K562 (cell line): Measurements from ENCODE around the gene ATP12A. TPM values are rescaled to one million over a fixed set of nuclear protein-coding genes. Genes with fewer than 3 reads are reported as not detected.

Source experiments
- ATAC-seq: fragments of 200-7000 bp; cut with Tn5 transposase; 3 replicates; pipeline ENCODE4 v1.9.1; 2020; ENCODE audit warnings: moderate library complexity
- BruUV-seq: library from RNA; stranded (reverse); fragments of 400-500 nt; replicated peaks from 2 replicates; lab custom pipeline; 2021; lab: Mats Ljungman, UMichigan
- CTCF ChIA-PET: fragments of 300-600 bp; formaldehyde crosslinking; extraction: SDS; loops from one replicate; lab custom pipeline; 2021; ENCODE audit warnings: low intra/inter-chr PET ratio; lab: Yijun Ruan, JAX
- POLR2A ChIA-PET: fragments of 300-600, 350-650 bp; sonication (Branson Sonifier 250); formaldehyde crosslinking; extraction: SDS; loops from one replicate; lab custom pipeline; 2021; ENCODE audit warnings: antibody characterized with exemption, inconsistent platforms; lab: Yijun Ruan, JAX
- DNase-seq, 4 experiments: peaks; one replicate each; pipeline versions ENCODE4 v3.0.0 to v3.0.0-alpha.2; 2011 to 2018; ENCODE audit warnings: low spot score in 3 of 4, mixed read lengths in 3 of 4; ENCODE audit errors: extremely low read depth in 1 of 4
- FAIRE-seq: peaks from 2 replicates; lab custom pipeline; 2011; peaks lifted over from hg19 to GRCh38; lab: Jason Lieb, UNC
- H2AFZ ChIP-seq: 2 replicates; pipeline ENCODE4 v1.6.0; 2011; ENCODE audit warnings: low read depth, low read length, control low read depth, inconsistent platforms
- H3K27ac ChIP-seq: fragments of 200-600 bp; 3 replicates; pipeline ENCODE4 v1.8.0; 2011; ENCODE audit warnings: low read depth, mild to moderate bottlenecking, control low read depth, inconsistent platforms, low read length, moderate library complexity, mixed read lengths; ENCODE audit errors: extremely low read depth
- H3K27me3 ChIP-seq, 2 experiments: fragments of 300-600 bp in 1 of 2; 2 replicates in 1 of 2; 3 replicates in 1 of 2; pipeline versions ENCODE4 v1.6.0 to v1.8.0; 2011; ENCODE audit warnings: inconsistent platforms in 2 of 2, low read length in 2 of 2, mild to moderate bottlenecking in 1 of 2, mixed read lengths in 1 of 2, moderate library complexity in 1 of 2; ENCODE audit not compliant: control insufficient read depth in 2 of 2, insufficient read depth in 2 of 2
- H3K36me3 ChIP-seq: fragments of 300-600 bp; 3 replicates; pipeline ENCODE4 v1.8.0; 2011; ENCODE audit warnings: mild to moderate bottlenecking, low read length, inconsistent platforms; ENCODE audit not compliant: control insufficient read depth, insufficient read depth
- H3K4me1 ChIP-seq, 2 experiments: fragments of 200-600 bp in 1 of 2; replicated peaks in 1 of 2; 2 replicates in 1 of 2; 3 replicates in 1 of 2; pipeline versions ENCODE4 v1.5.1 to v1.8.0; 2011; ENCODE audit warnings: inconsistent platforms in 2 of 2, low read length in 2 of 2, mild to moderate bottlenecking in 1 of 2, mixed read lengths in 1 of 2, moderate library complexity in 1 of 2; ENCODE audit not compliant: control insufficient read depth in 2 of 2, insufficient read depth in 2 of 2
- H3K4me2 ChIP-seq: 2 replicates; pipeline ENCODE4 v1.6.1; 2011; ENCODE audit warnings: low read length, control low read depth, inconsistent platforms, mixed read lengths; ENCODE audit not compliant: insufficient read depth
- H3K4me3 ChIP-seq: fragments of 200-600 bp; sonication (generic), shearing (Covaris generic); 2 replicates; pipeline ENCODE4 v1.5.1; 2016; ENCODE audit warnings: control low read depth, inconsistent platforms
- H3K79me2 ChIP-seq: fragments of 200-600 bp; 3 replicates; pipeline ENCODE4 v1.8.0; 2011; ENCODE audit warnings: low read length, inconsistent platforms; ENCODE audit not compliant: control insufficient read depth, insufficient read depth
- H3K9ac ChIP-seq, 2 experiments: 2 replicates each; pipeline versions ENCODE4 v1.6.0 to v1.6.1; 2011; ENCODE audit warnings: low read depth in 2 of 2, low read length in 2 of 2, control low read depth in 1 of 2, inconsistent platforms in 1 of 2, mild to moderate bottlenecking in 1 of 2, mixed read lengths in 1 of 2; ENCODE audit not compliant: insufficient read depth in 1 of 2
- H3K9me1 ChIP-seq: one replicate; pipeline ENCODE4 v1.6.0; 2011; ENCODE audit warnings: inconsistent platforms, mild to moderate bottlenecking, low read length, moderate library complexity; ENCODE audit not compliant: control insufficient read depth, insufficient read depth
- H3K9me3 ChIP-seq: replicated peaks from 2 replicates; pipeline ENCODE4 v1.5.1; 2011; ENCODE audit warnings: low read depth, low read length, inconsistent platforms; ENCODE audit not compliant: control insufficient read depth, insufficient read depth
- H4K20me1 ChIP-seq: replicated peaks from 2 replicates; pipeline ENCODE4 v1.6.1; 2011; ENCODE audit warnings: low read length, inconsistent platforms, mixed read lengths; ENCODE audit not compliant: control insufficient read depth, insufficient read depth
- HNRNPLL ChIP-seq: fragments of 200-400 bp; formaldehyde crosslinking; IDR thresholded peaks from 2 replicates; pipeline ENCODE4 v1.6.1; 2017; ENCODE audit warnings: low read length, low read depth, mild to moderate bottlenecking; ENCODE audit not compliant: poor library complexity, severe bottlenecking
- NRF1 ChIP-seq, 2 experiments: fragments of 450-650 bp; IDR thresholded peaks in 1 of 2; conservative IDR thresholded peaks in 1 of 2; 2 replicates each; pipeline ENCODE4 v1.6.1; 2014; ENCODE audit warnings: mild to moderate bottlenecking in 2 of 2
- ZBTB26 ChIP-seq: fragments of 450-650 bp; formaldehyde crosslinking; IDR thresholded peaks from 2 replicates; pipeline ENCODE4 v1.4.0; 2022; ENCODE audit warnings: missing genetic modification characterization
- WGBS: fragments of 100-300 bp; shearing (Covaris generic); methylation state at CpG from one replicate; pipeline ENCODE4 v1.1.6; 2016; ENCODE audit warnings: low coverage, mixed read lengths; ENCODE audit not compliant: insufficient coverage; ENCODE audit errors: missing lambda C conversion rate; 5-methylcytosine and 5-hydroxymethylcytosine counted together
- in situ Hi-C: fragments of 300-500 bp; cut with MboI; formaldehyde crosslinking; loops from 4 replicates; pipeline ENCODE4 v1.15.0; 2018; ENCODE audit warnings: inconsistent platforms, mixed read lengths
- intact Hi-C: fragments of 100-400 bp; cut with micrococcal nuclease; formaldehyde crosslinking; loops from 2 replicates; pipeline ENCODE4 v1.14.2; 2022
- polyA plus RNA-seq, 8 experiments: library from polyadenylated mRNA; depleted of rRNA in 4 of 8; stranded (reverse) in 5 of 8; unstranded in 3 of 8; fragments of >200 nt; fragmentation: Nextera tagmentation in 2 of 8; fragmentation: Illumina TruSeq in 1 of 8; extraction: Ambion mirVana in 2 of 8; extraction: Trizol in 1 of 8; gene quantifications; 2 replicates each; pipeline versions ENCODE4 v1.2.1 to v1.2.3, GENCODE V29; 2011 to 2014; ENCODE audit warnings: inconsistent platforms in 1 of 8, missing spikeins in 1 of 8
- total RNA-seq, 7 experiments: library from RNA; depleted of rRNA in 6 of 7; stranded (reverse); fragments of >200 nt in 6 of 7; fragmentation: Illumina TruSeq in 2 of 7; extraction: Trizol in 2 of 7; gene quantifications; 2 replicates each; pipeline versions ENCODE4 v1.2.1 to v1.2.3, GENCODE V29; 2011 to 2021; ENCODE audit warnings: low replicate concordance in 1 of 7

ATP12A gene
- total and polyA plus RNA-seq, 9 of the 15 experiments (the other 6 are each of a cell fraction or from before 2014, with no cell fraction given): not detected

GRCh38 chr13:24747248-24748060, 67.2 kb downstream of the ATP12A start:
- Histone ChIP-seq H3K27ac (no peak overlapping the region), H3K4me1 (peaks cover 0 to 18% of the 10 kb centered on the region in 2 experiments; a peak in 2 of 5 replicates), H3K27me3 (peaks cover 2 to 14% of the 10 kb centered on the region in 2 experiments; a peak in 3 of 5 replicates), H4K20me1 (no peaks in the 10 kb centered on the region), H3K4me2 (no peak overlapping the region), H3K9me1 (no peaks in the 10 kb centered on the region), H2AFZ (no peak overlapping the region), H3K9me3 (no peaks in the 10 kb centered on the region), H3K36me3 (no peaks in the 10 kb centered on the region), H3K9ac (no peak overlapping the region), H3K4me3 (no peak overlapping the region), H3K79me2 (no peaks in the 10 kb centered on the region)
- ChIA-PET CTCF (no interaction called here), POLR2A (no interaction called here)
- no peak for FAIRE-seq
- no TSS peak for BruUV-seq
- ATAC-seq: no peak
- in situ Hi-C loops (loop anchor here (25.0 kb wide), 1 partner anchor 240 kb away; no protein-coding TSS in a partner anchor), intact Hi-C loops (no loop called here)
- WGBS: 15% methylated on average over 16 of the region's 61 CpGs
- TF ChIP-seq NRF1 (conservative IDR thresholded peaks at IDR 0.05 in 1 of 2, IDR thresholded peaks at IDR 0.05 in 1 of 2) (peak; percentile 63 to 68), ZBTB26 (CRISPR knock-in tag) (no peak), HNRNPLL (no peak)
- DNase-seq: no peak
